BE2C (cell line): ENCODE data around the gene ARMH4.

Experiments
- DNase-seq: peaks from one replicate; pipeline ENCODE4 v3.0.0-alpha.2; 2020
- H3K27me3 ChIP-seq: fragments of 250-450 bp; sonication (Bioruptor Pico); 2 replicates; pipeline ENCODE4 v1.5.1; 2020; ENCODE audit warnings: mild to moderate bottlenecking
- H3K36me3 ChIP-seq: fragments of 250-450 bp; sonication (Bioruptor Pico); 2 replicates; pipeline ENCODE4 v1.5.1; 2020; ENCODE audit warnings: mild to moderate bottlenecking
- H3K4me1 ChIP-seq: fragments of 250-450 bp; sonication (Bioruptor Pico); 2 replicates; pipeline ENCODE4 v1.5.1; 2020
- H3K4me3 ChIP-seq: 2 replicates; pipeline ENCODE4 v1.5.1; 2011; ENCODE audit warnings: low read depth, low read length
- H3K9me3 ChIP-seq: fragments of 250-450 bp; sonication (Bioruptor Pico); 2 replicates; pipeline ENCODE4 v1.5.1; 2020
- CTCF ChIP-seq: IDR thresholded peaks from 2 replicates; pipeline ENCODE4 v1.5.1; 2012; ENCODE audit warnings: mild to moderate bottlenecking, low read depth, low read length

Gene ARMH4

GRCh38 chr14:58118097-58118815, 33.8 kb downstream of the ARMH4 start:
- no peaks in the 10 kb centered on the region for H3K9me3 ChIP-seq
- H3K36me3 ChIP-seq, result no peaks in the 10 kb centered on the region
- peaks cover 4% of the 10 kb centered on the region for H3K27me3 ChIP-seq
- no peak for DNase-seq
- no peak for TF ChIP-seq CTCF
- H3K4me1 ChIP-seq, result no peaks in the 10 kb centered on the region
- H3K4me3 ChIP-seq, result no peak overlapping the region

- H3K27me3 ChIP-seq, result peaks cover 32% of the 10 kb centered on the region
- H3K9me3 ChIP-seq, result no peaks in the 10 kb centered on the region
- H3K36me3 ChIP-seq, result no peaks in the 10 kb centered on the region
- no peak for TF ChIP-seq CTCF
- no peaks in the 10 kb centered on the region for H3K4me1 ChIP-seq
- H3K4me3 ChIP-seq, result no peak overlapping the region
- no peak for DNase-seq
Measured at GRCh38 chr14:58109744-58110143, 42.3 kb downstream of the ARMH4 start.

- Histone ChIP-seq H3K36me3 (no peaks in the 10 kb centered on the region), H3K27me3 (peaks cover 37% of the 10 kb centered on the region), H3K4me3 (no peak overlapping the region), H3K9me3 (no peaks in the 10 kb centered on the region), H3K4me1 (no peaks in the 10 kb centered on the region)
- TF ChIP-seq CTCF, result no peak
- no peak for DNase-seq
Measured at GRCh38 chr14:58108717-58109116, 43.3 kb downstream of the ARMH4 start.

- Histone ChIP-seq H3K4me3 (no peak overlapping the region), H3K9me3 (no peaks in the 10 kb centered on the region), H3K4me1 (no peaks in the 10 kb centered on the region), H3K36me3 (no peaks in the 10 kb centered on the region), H3K27me3 (peaks cover 34% of the 10 kb centered on the region)
- peak; percentile 84 for TF ChIP-seq CTCF
- peak; percentile 38 for DNase-seq
Measured at GRCh38 chr14:58107947-58108552, 44.0 kb downstream of the ARMH4 start.

- TF ChIP-seq CTCF, result no peak
- DNase-seq, result no peak
- Histone ChIP-seq H3K4me3 (no peak overlapping the region), H3K36me3 (no peaks in the 10 kb centered on the region), H3K4me1 (no peaks in the 10 kb centered on the region), H3K9me3 (no peaks in the 10 kb centered on the region), H3K27me3 (peaks cover 32% of the 10 kb centered on the region)
Measured at GRCh38 chr14:58107041-58107440, 45.0 kb downstream of the ARMH4 start.

- no peaks in the 10 kb centered on the region for H3K4me1 ChIP-seq
- H3K9me3 ChIP-seq, result no peaks in the 10 kb centered on the region
- no peak for TF ChIP-seq CTCF
- no peaks in the 10 kb centered on the region for H3K36me3 ChIP-seq
- H3K27me3 ChIP-seq, result peaks cover 32% of the 10 kb centered on the region
- no peak overlapping the region for H3K4me3 ChIP-seq
- no peak for DNase-seq
Measured at GRCh38 chr14:58106446-58106845, 45.6 kb downstream of the ARMH4 start.
